HG03135 (cell line): ENCODE data around the gene CLOCK.

Experiments
- ATAC-seq: cut with Tn5 transposase; IDR thresholded peaks from one replicate; pipeline ENCODE4 v1.9.1; 2021; ENCODE audit warnings: mild to moderate bottlenecking, moderate library complexity; ENCODE audit not compliant: unreplicated experiment

CLOCK gene

DNA sequence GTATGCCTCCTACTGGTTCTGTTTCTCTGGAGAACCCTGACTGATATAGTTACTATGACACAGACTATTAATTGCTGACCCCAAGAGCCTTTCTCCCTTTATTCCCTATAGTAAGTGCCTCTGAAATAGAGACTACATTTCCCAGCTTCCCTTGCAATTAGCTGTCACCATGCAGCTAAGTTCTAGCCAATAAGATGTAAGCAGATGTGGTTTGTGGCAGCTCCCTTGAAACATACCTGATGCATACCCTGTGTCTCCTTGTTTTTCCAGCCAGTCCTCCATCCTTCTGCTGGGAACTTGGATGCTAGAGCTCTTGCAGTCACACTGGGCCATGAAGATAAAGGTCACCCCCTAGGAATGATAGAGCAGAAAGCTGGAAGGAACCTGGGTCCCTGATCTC lies 160.6 kb downstream of the CLOCK start:
- peak; percentile 71 for ATAC-seq

DNA sequence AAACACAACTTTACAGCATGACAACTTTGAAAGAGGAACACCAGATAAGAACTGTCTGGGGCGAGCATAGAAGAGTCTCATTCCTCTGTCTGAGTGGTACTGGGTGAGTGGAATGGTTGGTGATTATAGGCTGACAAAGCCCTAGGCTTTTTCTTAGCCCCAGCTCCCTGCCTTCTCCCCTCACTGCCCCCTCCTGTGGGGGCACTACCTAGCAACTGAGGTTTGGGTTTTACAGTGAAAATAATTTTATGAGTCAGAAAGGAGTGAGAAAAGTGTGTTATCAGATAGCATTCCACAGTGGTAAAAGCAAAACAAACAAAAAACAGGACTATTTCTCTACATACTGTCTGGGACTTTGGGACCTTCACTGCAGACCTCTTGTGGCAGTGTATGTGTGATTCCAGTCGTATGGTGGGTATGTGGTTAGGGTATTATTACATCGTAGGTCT lies 161.5 kb downstream of the CLOCK start:
- ATAC-seq = no peak

DNA sequence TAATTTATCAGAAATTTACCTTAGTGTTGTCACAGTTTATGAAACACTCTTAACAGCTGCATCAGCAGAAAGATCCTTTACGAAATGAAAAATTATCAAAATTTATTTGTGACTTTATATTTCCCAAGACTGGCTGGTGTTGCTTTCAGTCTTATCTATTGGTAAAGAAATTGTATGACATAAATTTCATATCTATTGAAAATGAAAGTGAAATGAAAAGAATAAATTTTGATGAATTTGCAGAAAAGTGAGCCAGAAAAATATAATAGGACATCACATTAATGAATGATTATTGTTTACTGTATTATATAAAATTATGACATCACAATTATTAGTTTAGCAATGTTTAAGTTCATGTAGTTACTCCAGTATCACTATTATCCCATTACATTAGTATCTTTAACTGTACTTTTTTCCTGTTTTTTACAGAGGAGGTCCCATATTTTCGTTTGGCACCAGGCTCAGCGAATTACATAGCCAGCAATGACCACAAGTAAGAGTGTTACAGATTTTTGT lies 164.2 kb downstream of the CLOCK start:
- no peak for ATAC-seq

DNA sequence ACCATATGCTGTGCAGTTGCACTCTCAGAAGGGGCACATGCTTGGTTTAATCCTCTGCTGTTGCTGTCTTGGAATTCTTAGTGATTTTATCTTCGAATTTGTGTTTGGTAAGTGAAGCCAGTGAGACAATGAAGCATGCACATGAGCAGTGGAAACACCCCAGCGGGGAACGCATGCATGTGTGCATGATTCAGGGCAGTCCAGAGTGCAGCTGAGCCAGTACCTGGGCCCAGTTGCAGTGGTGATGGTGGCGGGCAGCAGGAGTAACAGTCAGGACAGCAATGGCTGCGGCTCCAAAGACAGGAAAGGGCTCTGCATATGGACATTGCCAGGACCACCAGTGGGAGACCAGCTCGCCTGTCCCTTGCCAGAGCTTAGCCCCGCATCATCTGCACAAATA lies 165.2 kb downstream of the CLOCK start:
- ATAC-seq = no peak

DNA sequence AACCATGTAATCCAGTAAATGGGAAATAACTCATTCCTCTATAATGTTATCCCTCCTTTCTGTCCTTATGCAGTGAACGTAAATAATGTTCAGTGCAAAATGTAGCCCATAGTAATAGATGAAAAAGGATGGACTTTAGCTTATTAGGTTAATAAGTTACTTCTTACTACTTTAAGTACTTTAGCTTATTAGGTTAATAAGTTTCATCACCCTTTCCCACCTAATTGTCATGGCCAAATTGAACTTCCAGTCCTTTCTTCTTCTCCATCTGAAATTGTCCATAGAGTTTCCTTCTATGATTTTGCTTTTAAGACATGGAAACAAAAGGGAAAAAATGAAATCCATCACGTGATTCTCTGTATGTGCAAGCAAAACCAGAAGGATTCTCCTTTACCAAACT lies 166.1 kb downstream of the CLOCK start:
- no peak for ATAC-seq

DNA sequence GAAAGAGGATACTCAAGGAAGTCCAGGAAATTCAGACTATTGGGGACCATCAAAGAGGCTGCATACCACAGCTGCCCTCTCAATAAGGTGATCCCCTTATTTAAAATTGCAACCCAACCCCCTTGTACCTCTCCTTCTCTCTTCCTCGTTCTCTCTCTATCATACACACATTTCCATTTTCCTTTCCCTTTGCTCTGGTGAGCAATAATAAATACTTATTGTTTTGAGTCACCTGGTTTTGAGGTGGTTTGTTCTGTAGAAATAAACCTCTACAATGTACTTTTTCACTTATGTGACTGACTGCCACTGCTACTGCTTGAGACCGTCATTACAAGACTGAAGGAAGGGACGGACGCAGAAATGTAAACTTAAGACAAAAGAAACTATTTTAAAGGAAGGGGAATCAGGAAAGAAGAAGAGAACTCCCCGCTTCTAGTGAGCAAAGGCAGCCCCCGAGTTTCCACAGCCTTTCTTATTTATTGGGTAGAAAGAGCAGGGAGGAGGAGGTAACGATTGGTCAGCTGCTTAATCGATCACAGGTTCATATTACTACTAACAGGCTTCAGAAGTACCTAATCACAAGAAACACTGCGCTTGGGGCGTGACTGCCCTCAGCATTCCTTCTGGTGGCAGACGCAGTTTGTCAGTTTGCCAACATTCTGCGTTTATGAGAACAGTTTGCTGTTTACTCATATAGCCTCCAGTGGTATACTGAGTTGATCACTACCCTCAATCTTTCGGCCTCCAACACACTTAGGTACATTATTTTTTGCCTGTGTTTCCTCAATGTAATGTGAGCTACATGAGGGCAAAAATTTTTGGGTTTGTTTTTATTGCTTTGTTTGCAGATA lies 167.9 kb downstream of the CLOCK start:
- no peak for ATAC-seq
